ENCODE results near the gene ADGRD1.

ADGRD1 gene

GRCh38 chr12:131140069-131140435 is 186.3 kb downstream of the ADGRD1 start:
- no peak for DNase-seq

GRCh38 chr12:131140697-131141096 is 187.0 kb downstream of the ADGRD1 start:
- DNase-seq: no peak

- no peak for DNase-seq
Measured at GRCh38 chr12:131141514-131141913, 187.8 kb downstream of the ADGRD1 start.

GRCh38 chr12:131142891-131143657 is 189.4 kb downstream of the ADGRD1 start:
- DNase-seq: no peak

GRCh38 chr12:131146173-131146675 is 192.5 kb downstream of the ADGRD1 start:
- no peak for DNase-seq

GRCh38 chr12:131147293-131147692 is 193.6 kb downstream of the ADGRD1 start:
- no peak for DNase-seq

GRCh38 chr12:131147894-131148293 is 194.2 kb downstream of the ADGRD1 start:
- no peak for DNase-seq

- no peak for DNase-seq
Measured at GRCh38 chr12:131151558-131152345, 198.0 kb downstream of the ADGRD1 start.

- DNase-seq: no peak
Measured at GRCh38 chr12:131152587-131152986, 198.9 kb downstream of the ADGRD1 start.

GRCh38 chr12:131153016-131153415 is 199.3 kb downstream of the ADGRD1 start:
- no peak for DNase-seq

GRCh38 chr12:131153956-131154355 is 200.2 kb downstream of the ADGRD1 start:
- DNase-seq: no peak

- no peak for DNase-seq
Measured at GRCh38 chr12:131155131-131155530, 201.4 kb downstream of the ADGRD1 start.

- no peak for DNase-seq
Measured at GRCh38 chr12:131157743-131158142, 204.0 kb downstream of the ADGRD1 start.

GRCh38 chr12:131159660-131160059 is 206.0 kb downstream of the ADGRD1 start:
- DNase-seq: no peak

- DNase-seq: no peak
Measured at GRCh38 chr12:131162113-131162512, 208.4 kb downstream of the ADGRD1 start.

GRCh38 chr12:131163189-131163738 is 209.6 kb downstream of the ADGRD1 start:
- DNase-seq: no peak

GRCh38 chr12:131164096-131164872 is 210.6 kb downstream of the ADGRD1 start:
- no peak for DNase-seq

GRCh38 chr12:131166717-131167116 is 213.0 kb downstream of the ADGRD1 start:
- DNase-seq: no peak

GRCh38 chr12:131167334-131167733 is 213.6 kb downstream of the ADGRD1 start:
- no peak for DNase-seq

- no peak for DNase-seq
Measured at GRCh38 chr12:131171029-131171428, 217.3 kb downstream of the ADGRD1 start.

- DNase-seq: no peak
Measured at GRCh38 chr12:131174901-131175300, 221.2 kb downstream of the ADGRD1 start.

GRCh38 chr12:131176266-131176665 is 222.6 kb downstream of the ADGRD1 start:
- no peak for DNase-seq

GRCh38 chr12:131176926-131177325 is 223.2 kb downstream of the ADGRD1 start:
- DNase-seq: no peak
